GM23338 (cell line): ENCODE measurements around the gene PHF20. TPM values are rescaled to one million over a fixed set of nuclear protein-coding genes. Genes with fewer than 3 reads are reported as not detected.

Experiments
- ATAC-seq: fragments of 200-7000 bp; cut with Tn5 transposase; 3 replicates; pipeline ENCODE4 v1.9.1; 2020
- DNase-seq: peaks from one replicate; pipeline ENCODE4 v3.0.0-alpha.2; 2015; ENCODE audit warnings: low spot score
- H2AFZ ChIP-seq: fragments of 200-600 bp; sonication (generic); 2 replicates; pipeline ENCODE4 v1.8.0; 2016; ENCODE audit warnings: antibody characterized with exemption, mild to moderate bottlenecking, moderate library complexity
- H3F3A ChIP-seq: fragments of 200-600 bp; sonication (generic); replicated peaks from 2 replicates; pipeline ENCODE4 v1.8.0; 2017; ENCODE audit warnings: antibody characterized with exemption, mixed run types, low read depth
- H3K27ac ChIP-seq: fragments of 200-600 bp; sonication (generic); 2 replicates; pipeline ENCODE4 v1.6.1; 2016; ENCODE audit warnings: low read depth
- H3K27me3 ChIP-seq: fragments of 200-600 bp; sonication (generic); 2 replicates; pipeline ENCODE4 v1.8.0; 2016; ENCODE audit warnings: mild to moderate bottlenecking, mixed run types, moderate library complexity; ENCODE audit not compliant: insufficient read depth
- H3K36me3 ChIP-seq: fragments of 200-600 bp; sonication (generic); 2 replicates; pipeline ENCODE4 v1.8.0; 2016; ENCODE audit warnings: mild to moderate bottlenecking; ENCODE audit not compliant: insufficient read depth
- H3K4me1 ChIP-seq: fragments of 200-600 bp; sonication (generic); 2 replicates; pipeline ENCODE4 v1.8.0; 2016; ENCODE audit warnings: mild to moderate bottlenecking, moderate library complexity; ENCODE audit not compliant: insufficient read depth
- H3K4me2 ChIP-seq: fragments of 200-600 bp; sonication (generic); 2 replicates; pipeline ENCODE4 v1.7.1; 2017; ENCODE audit warnings: mixed run types
- H3K4me3 ChIP-seq: fragments of 200-600 bp; sonication (generic); 2 replicates; pipeline ENCODE4 v1.6.1; 2016; ENCODE audit warnings: mixed run types
- H3K79me2 ChIP-seq: fragments of 200-600 bp; sonication (generic); replicated peaks from 2 replicates; pipeline ENCODE4 v1.8.0; 2017; ENCODE audit warnings: mild to moderate bottlenecking; ENCODE audit not compliant: insufficient read depth
- H3K9me2 ChIP-seq: fragments of 200-600 bp; sonication (generic); 2 replicates; pipeline ENCODE4 v1.8.0; 2017; ENCODE audit not compliant: insufficient read depth
- H4K20me1 ChIP-seq: fragments of 200-600 bp; sonication (generic); replicated peaks from 2 replicates; pipeline ENCODE4 v1.8.0; 2017; ENCODE audit warnings: mild to moderate bottlenecking; ENCODE audit not compliant: insufficient read depth
- H3K27ac Mint-ChIP-seq: 2 replicates; pipeline ENCODE4 v1.8.0; 2020; ENCODE audit warnings: inconsistent platforms, mild to moderate bottlenecking, moderate library complexity, mixed read lengths
- H3K27me3 Mint-ChIP-seq: 3 replicates; pipeline ENCODE4 v1.8.0; 2022; ENCODE audit warnings: low read depth, mild to moderate bottlenecking, moderate library complexity, mixed read lengths, inconsistent platforms; ENCODE audit not compliant: insufficient read depth, poor library complexity
- H3K36me3 Mint-ChIP-seq: 3 replicates; pipeline ENCODE4 v1.8.0; 2021; ENCODE audit warnings: low read depth, mild to moderate bottlenecking, inconsistent platforms, moderate library complexity, mixed read lengths
- H3K4me1 Mint-ChIP-seq: 3 replicates; pipeline ENCODE4 v1.8.0; 2020; ENCODE audit warnings: mild to moderate bottlenecking, inconsistent platforms, mixed read lengths
- H3K4me3 Mint-ChIP-seq: 3 replicates; pipeline ENCODE4 v1.8.0; 2021; ENCODE audit warnings: moderate library complexity, mild to moderate bottlenecking, inconsistent platforms, mixed read lengths
- H3K9me3 Mint-ChIP-seq: 3 replicates; pipeline ENCODE4 v1.8.0; 2020; ENCODE audit warnings: moderate library complexity, mild to moderate bottlenecking, inconsistent platforms, mixed read lengths
- CTCF ChIP-seq, 2 experiments: fragments of 200-600 bp in 1 of 2; sonication (generic) in 1 of 2; conservative IDR thresholded peaks; 2 replicates each; pipeline versions ENCODE4 v1.5.1 to v1.6.1; 2016 to 2017; ENCODE audit warnings: antibody characterized with exemption in 2 of 2, low read depth in 2 of 2, mild to moderate bottlenecking in 2 of 2, moderate library complexity in 1 of 2
- EZH2 ChIP-seq: fragments of 200-600 bp; sonication (generic); IDR thresholded peaks from one replicate; pipeline ENCODE4 v1.8.0; 2017; ENCODE audit warnings: antibody characterized with exemption, mild to moderate bottlenecking, low read depth; ENCODE audit not compliant: unreplicated experiment
- EZH2phosphoT487 ChIP-seq: fragments of 200-600 bp; sonication (generic); IDR thresholded peaks from one replicate; pipeline ENCODE4 v1.8.1; 2018; ENCODE audit warnings: antibody characterized with exemption; ENCODE audit not compliant: unreplicated experiment
- JUNB ChIP-seq: IDR thresholded peaks from one replicate; pipeline ENCODE4 v1.6.1; 2016; ENCODE audit warnings: antibody characterized with exemption; ENCODE audit not compliant: unreplicated experiment
- NANOG ChIP-seq: IDR thresholded peaks from 2 replicates; pipeline ENCODE4 v1.6.1; 2016; ENCODE audit warnings: antibody characterized with exemption, borderline replicate concordance
- POLR2AphosphoS5 ChIP-seq: IDR thresholded peaks from 2 replicates; pipeline ENCODE4 v1.6.1; 2016; ENCODE audit warnings: antibody characterized with exemption, low read depth
- REST ChIP-seq: IDR thresholded peaks from one replicate; pipeline ENCODE4 v1.6.1; 2018; ENCODE audit warnings: antibody characterized with exemption; ENCODE audit not compliant: unreplicated experiment
- STAT1 ChIP-seq: IDR thresholded peaks from one replicate; pipeline ENCODE4 v1.6.1; 2016; ENCODE audit warnings: antibody characterized with exemption; ENCODE audit not compliant: unreplicated experiment
- ZNF114 ChIP-seq: fragments of 250-450 bp; sonication (Bioruptor Pico); IDR thresholded peaks from 2 replicates; pipeline ENCODE4 v1.5.0; 2020; ENCODE audit warnings: mild to moderate bottlenecking, moderate library complexity
- ZNF331 ChIP-seq: fragments of 250-450 bp; sonication (Bioruptor Pico); IDR thresholded peaks from 2 replicates; pipeline ENCODE4 v1.5.0; 2020; ENCODE audit warnings: low read depth, mild to moderate bottlenecking, moderate library complexity
- polyA plus RNA-seq: library from polyadenylated mRNA; unstranded; fragments of >200 nt; fragmentation: Nextera tagmentation; extraction: Ambion mirVana; gene quantifications from 2 replicates; pipeline ENCODE4 v1.2.1, GENCODE V29; 2016
- total RNA-seq: library from RNA; depleted of rRNA; stranded (reverse); fragments of >200 nt; shearing (Covaris generic); gene quantifications from 2 replicates; pipeline ENCODE4 v1.2.3, GENCODE V29; 2014

Gene PHF20
- total and polyA plus RNA-seq, 2 experiments from 2014 or later = 71.8 to 103 TPM

GRCh38 chr20:35796571-35796970 lies 24.8 kb downstream of the PHF20 start:
- TF ChIP-seq ZNF114 (CRISPR knock-in tag) (no peak), EZH2phosphoT487 (no peak), NANOG (no peak), REST (no peak), STAT1 (no peak)
- Mint-ChIP-seq H3K27ac (no peak overlapping the region), H3K4me3 (no peak overlapping the region), H3K9me3 (no peaks in the 10 kb centered on the region), H3K27me3 (peaks cover 5% of the 10 kb centered on the region), H3K36me3 (peaks cover 7% of the 10 kb centered on the region; the same call in 2 of the 3 replicates), H3K4me1 (0 out of 3 replicates have a peak, but pooled peaks cover 2% of the 10 kb centered on the region)
- Histone ChIP-seq H3K36me3 (0 out of 2 replicates have a peak, but pooled peaks cover 5% of the 10 kb centered on the region), H2AFZ (no peak overlapping the region), H3K9me2 (no peaks in the 10 kb centered on the region), H3K4me1 (no peaks in the 10 kb centered on the region), H3F3A (0 out of 2 replicates have a peak, but pooled peaks cover 2% of the 10 kb centered on the region), H3K79me2 (peaks cover 78% of the 10 kb centered on the region), H3K27me3 (no peaks in the 10 kb centered on the region), H3K4me2 (no peak overlapping the region), H3K4me3 (no peak overlapping the region), H3K27ac (no peak overlapping the region), H4K20me1 (peaks cover 27% of the 10 kb centered on the region)
- ATAC-seq (no peak), DNase-seq (no peak)

- no peaks in the 10 kb centered on the region for H3F3A ChIP-seq
- DNase-seq (no peak), ATAC-seq (no peak)
- H3K27me3 ChIP-seq = no peaks in the 10 kb centered on the region
- H2AFZ ChIP-seq = no peak overlapping the region
- no peak overlapping the region for H3K4me3 ChIP-seq
- Mint-ChIP-seq H3K9me3 (no peaks in the 10 kb centered on the region), H3K27me3 (peaks cover 1% of the 10 kb centered on the region), H3K27ac (no peak overlapping the region), H3K36me3 (peaks cover 26% of the 10 kb centered on the region), H3K4me3 (no peak overlapping the region), H3K4me1 (0 out of 3 replicates have a peak, but pooled peaks cover 2% of the 10 kb centered on the region)
- TF ChIP-seq JUNB = no peak
- TF ChIP-seq ZNF114 (CRISPR knock-in tag) = no peak
- TF ChIP-seq POLR2AphosphoS5 = no peak
- no peak for TF ChIP-seq EZH2phosphoT487
- TF ChIP-seq EZH2 = no peak
- no peak for TF ChIP-seq CTCF (conservative IDR thresholded peaks at IDR 0.05; ENCODE audit: low read depth in 2 of 2)
- TF ChIP-seq ZNF331 (CRISPR knock-in tag) = no peak
- TF ChIP-seq REST = no peak
- no peaks in the 10 kb centered on the region for H3K9me2 ChIP-seq
- H3K36me3 ChIP-seq = peaks cover 14% of the 10 kb centered on the region
- H3K79me2 ChIP-seq = peaks cover 43% of the 10 kb centered on the region
- no peaks in the 10 kb centered on the region for H3K4me1 ChIP-seq
- peaks cover 8% of the 10 kb centered on the region for H4K20me1 ChIP-seq
- H3K27ac ChIP-seq = 0 out of 2 replicates have a peak overlapping the region, but pooled peaks have one; percentile 29
- no peak overlapping the region for H3K4me2 ChIP-seq
These were observed 30.1 kb downstream of the PHF20 start for GRCh38 chr20:35801865-35802264.
